Renal cortex interstitium (tissue), 11 donors: ENCODE measurements around the gene COTL1. TPM values are rescaled to one million over a fixed set of nuclear protein-coding genes. Genes with fewer than 3 reads are reported as not detected.
"Not testable (repeated sequence)": the region's sequence is repeated elsewhere in the genome, so short reads cannot be mapped to it uniquely, and the experiment has no call there.

ENCODE experiments used
- DNase-seq, 11 donors: peaks; one replicate each; pipeline ENCODE4 v3.0.0-alpha.2; 2013; ENCODE audit warnings: low read depth in 9 of 11, low spot score in 4 of 11; ENCODE audit errors: extremely low read depth in 1 of 11
- polyA plus RNA-seq, 3 donors: library from polyadenylated mRNA; unstranded; fragments of 120-200 nt; gene quantifications; one replicate each; pipeline ENCODE4 v1.2.1, GENCODE V29; 2013; ENCODE audit not compliant: insufficient read length in 3 of 3

COTL1 gene
- polyA plus RNA-seq, 3 donors, result 141 to 146 (median 143) TPM

- DNase-seq, result no peak
Observed at GRCh38 chr16:84565669-84566495, 52.0 kb downstream of the COTL1 start.

GRCh38 chr16:84563786-84564420, 54.0 kb downstream of the COTL1 start:
- DNase-seq, result no peak

- no peak for DNase-seq
Observed at GRCh38 chr16:84563064-84563715, 54.7 kb downstream of the COTL1 start.

- DNase-seq, result no peak
Observed at GRCh38 chr16:84562174-84562815, 55.6 kb downstream of the COTL1 start.

- no peak for DNase-seq
Observed at GRCh38 chr16:84561291-84561690, 56.6 kb downstream of the COTL1 start.

- no peak for DNase-seq
Observed at GRCh38 chr16:84560269-84560668, 57.6 kb downstream of the COTL1 start.

GRCh38 chr16:84559311-84559932, 58.5 kb downstream of the COTL1 start:
- DNase-seq, result no peak

- not testable (repeated sequence) for DNase-seq
Observed at GRCh38 chr16:84558850-84559249, 59.0 kb downstream of the COTL1 start.

- no peak for DNase-seq
Observed at GRCh38 chr16:84557504-84557903, 60.4 kb downstream of the COTL1 start.

GRCh38 chr16:84557059-84557458, 60.8 kb downstream of the COTL1 start:
- no peak for DNase-seq

- no peak for DNase-seq
Observed at GRCh38 chr16:84555418-84556196, 62.3 kb downstream of the COTL1 start.

GRCh38 chr16:84554627-84555328, 63.1 kb downstream of the COTL1 start:
- no peak for DNase-seq

- DNase-seq, result no peak
Observed at GRCh38 chr16:84553873-84554399, 63.9 kb downstream of the COTL1 start.

- no peak for DNase-seq
Observed at GRCh38 chr16:84552135-84552534, 65.7 kb downstream of the COTL1 start.

GRCh38 chr16:84550096-84550495, 67.8 kb downstream of the COTL1 start:
- DNase-seq, result no peak

- DNase-seq, result no peak
Observed at GRCh38 chr16:84548971-84549844, 68.7 kb downstream of the COTL1 start.

- no peak for DNase-seq
Observed at GRCh38 chr16:84548508-84548907, 69.4 kb downstream of the COTL1 start.
